ENCODE data around the gene CFHR1.

DNA sequence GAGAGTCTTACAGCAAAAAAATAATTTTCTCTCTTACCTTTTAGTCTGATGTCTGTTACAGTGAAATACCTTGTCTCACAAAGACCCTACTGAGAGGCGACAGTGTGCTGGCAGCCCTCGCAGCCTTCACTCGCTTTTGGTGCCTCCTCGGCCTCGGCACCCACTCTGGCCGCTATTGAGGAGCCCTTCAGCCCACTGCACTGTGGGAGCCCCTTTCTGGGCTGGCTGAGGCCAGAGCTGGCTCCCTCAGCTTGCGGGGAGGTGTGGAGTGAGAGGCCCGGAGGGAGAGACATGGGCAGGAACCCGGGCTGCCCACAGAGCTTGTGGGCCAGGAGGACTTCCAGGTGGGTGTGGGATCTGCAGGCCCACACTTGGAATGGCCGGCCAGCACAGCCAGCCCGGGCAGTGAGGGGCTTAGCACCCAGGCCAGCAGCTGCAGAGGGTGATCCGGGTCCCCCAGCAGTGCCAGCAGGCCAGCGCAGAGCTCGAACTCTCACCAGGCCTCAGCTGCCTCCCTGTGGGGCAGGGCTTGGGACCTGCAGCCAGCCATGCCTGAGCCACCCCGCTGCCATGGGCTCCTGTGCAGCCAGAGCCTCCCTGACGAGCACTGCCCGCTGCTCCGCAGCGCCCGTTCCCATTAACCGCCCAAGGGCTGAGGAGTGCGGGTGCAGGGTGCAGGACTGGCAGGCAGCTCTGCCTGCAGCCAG is 10.8 kb upstream of the CFHR1 start:
- TF ChIP-seq TRIM22 (IDR thresholded peaks at IDR 0.05): no peak
- no peak for TF ChIP-seq HMGXB4 (CRISPR knock-in tag; IDR thresholded peaks at IDR 0.05; ENCODE audit: borderline replicate concordance in 1 of 2, low read depth in 1 of 2)

All from HepG2 (cell line).